GM12873 (cell line): ENCODE results near the gene BIN1.

Experiments used
- TF ChIP-seq, protein P1 (sequence below): IDR thresholded peaks from 2 replicates; pipeline ENCODE4 v1.5.1; 2012; ENCODE audit warnings: low read depth, mild to moderate bottlenecking, moderate library complexity, low read length, control low read depth; ENCODE audit not compliant: insufficient read depth; ENCODE audit errors: missing control alignments

BIN1 gene

DNA sequence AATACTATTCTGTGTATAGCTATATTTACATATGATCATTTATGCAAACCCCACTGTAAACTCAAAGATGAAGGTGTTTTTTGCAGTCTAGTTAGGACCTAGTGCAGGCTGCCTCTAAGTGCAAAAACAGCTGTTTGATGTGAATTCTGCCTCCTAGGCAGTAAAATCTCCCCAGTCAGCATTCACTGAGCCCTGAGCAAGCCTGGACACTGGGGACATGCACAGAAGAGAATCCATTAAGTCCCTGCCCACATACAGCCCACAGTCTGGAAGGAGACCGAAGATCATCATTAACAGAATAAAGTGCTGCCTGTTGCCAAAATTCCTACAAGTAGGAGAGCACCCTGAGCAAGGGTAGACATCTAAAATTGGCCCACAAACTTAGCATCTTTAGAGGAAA lies 14.4 kb upstream of the BIN1 start:
- TF ChIP-seq, protein P1, sequence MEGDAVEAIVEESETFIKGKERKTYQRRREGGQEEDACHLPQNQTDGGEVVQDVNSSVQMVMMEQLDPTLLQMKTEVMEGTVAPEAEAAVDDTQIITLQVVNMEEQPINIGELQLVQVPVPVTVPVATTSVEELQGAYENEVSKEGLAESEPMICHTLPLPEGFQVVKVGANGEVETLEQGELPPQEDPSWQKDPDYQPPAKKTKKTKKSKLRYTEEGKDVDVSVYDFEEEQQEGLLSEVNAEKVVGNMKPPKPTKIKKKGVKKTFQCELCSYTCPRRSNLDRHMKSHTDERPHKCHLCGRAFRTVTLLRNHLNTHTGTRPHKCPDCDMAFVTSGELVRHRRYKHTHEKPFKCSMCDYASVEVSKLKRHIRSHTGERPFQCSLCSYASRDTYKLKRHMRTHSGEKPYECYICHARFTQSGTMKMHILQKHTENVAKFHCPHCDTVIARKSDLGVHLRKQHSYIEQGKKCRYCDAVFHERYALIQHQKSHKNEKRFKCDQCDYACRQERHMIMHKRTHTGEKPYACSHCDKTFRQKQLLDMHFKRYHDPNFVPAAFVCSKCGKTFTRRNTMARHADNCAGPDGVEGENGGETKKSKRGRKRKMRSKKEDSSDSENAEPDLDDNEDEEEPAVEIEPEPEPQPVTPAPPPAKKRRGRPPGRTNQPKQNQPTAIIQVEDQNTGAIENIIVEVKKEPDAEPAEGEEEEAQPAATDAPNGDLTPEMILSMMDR: no peak

DNA sequence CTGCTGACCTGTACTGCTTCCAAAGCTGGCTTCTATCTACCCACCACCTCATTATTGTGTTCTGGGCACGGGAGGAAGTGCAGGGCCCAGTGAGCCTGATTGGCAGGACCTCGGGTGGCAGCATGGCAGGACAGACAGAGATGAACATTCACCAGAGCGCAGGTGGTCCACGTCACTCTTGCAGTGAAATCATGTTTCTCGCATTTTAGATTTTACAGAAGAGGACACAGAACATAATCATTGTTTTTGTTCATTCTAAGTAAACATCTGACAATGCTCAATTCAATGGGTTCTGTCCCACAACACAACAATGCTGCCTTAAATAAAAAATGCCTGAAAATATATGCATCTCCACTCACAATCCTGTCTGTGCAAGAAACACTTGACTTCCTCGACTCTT lies 11.5 kb upstream of the BIN1 start:
- TF ChIP-seq, protein P1: no peak

DNA sequence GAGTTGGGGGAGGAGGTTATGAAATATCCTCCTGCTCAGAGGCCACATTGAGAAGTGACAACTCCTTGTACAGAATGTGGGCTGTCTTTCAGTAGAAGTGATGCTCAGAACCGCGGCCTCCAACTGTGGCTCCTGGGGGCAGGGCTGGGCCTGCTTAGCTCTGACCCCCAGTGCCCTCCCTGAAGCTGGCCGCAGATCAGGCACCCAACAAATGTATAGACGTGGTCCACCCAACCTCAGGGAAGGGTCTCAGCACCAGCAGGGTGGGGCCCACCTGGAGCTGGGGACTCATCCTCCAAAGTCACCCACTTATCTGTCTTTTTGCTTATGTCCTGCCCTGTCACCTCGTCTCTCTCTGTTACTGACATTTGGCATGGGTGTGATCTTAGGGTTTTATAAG lies 11.1 kb upstream of the BIN1 start:
- TF ChIP-seq, protein P1: no peak

DNA sequence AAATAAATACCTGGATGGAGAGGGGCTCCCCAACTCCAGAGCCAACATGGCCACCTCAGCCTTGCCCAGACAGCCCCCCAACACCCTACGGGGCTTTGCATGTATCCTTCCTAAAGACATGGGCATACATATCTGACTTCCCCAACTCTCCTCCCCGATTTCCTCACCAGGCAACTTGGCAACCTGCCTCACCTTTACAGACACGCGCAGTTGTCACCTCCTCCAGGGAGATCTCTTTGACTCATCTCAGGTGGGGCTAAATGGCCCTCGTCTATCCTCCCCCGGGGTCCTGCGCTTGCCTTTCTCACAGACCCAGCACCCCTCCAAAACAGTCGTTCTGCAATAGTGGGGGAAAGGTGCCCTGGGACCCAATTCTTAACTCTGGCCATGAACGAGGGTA lies 10.6 kb upstream of the BIN1 start:
- TF ChIP-seq, protein P1: no peak

DNA sequence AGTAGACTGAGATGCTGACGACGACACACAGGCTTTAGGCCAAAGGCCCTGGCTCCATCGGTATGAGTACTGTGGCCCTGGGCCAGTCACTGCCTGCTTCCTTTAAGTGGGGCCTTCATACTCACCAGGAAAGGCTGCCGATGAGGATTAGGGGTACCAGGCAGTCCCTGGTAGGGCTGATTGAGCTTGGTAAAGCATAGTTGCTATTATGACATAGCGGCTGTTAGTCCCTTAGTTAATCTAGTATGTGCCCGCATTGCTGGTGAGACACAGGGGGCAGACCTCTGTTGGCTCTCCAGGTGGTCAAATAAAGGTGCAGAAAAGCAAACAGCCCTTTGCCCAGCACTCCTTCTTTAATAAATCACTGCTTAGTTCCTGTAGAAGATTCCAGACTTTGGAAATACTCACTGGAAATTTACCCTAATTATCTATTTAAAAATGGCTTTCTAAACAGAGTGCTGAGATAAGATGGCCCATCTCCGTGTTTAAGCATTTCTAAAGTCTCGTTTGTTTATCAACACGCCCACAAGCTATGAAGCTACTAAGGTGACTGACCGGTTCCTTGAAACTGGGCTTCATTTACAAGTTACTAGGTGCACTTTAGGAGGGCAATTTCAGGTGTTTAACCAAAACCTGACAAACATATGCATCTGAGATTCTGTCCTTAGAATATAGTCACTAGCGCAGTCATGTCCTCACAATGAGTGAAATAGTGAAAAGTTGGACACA lies 8.7 kb upstream of the BIN1 start:
- TF ChIP-seq, protein P1: no peak

DNA sequence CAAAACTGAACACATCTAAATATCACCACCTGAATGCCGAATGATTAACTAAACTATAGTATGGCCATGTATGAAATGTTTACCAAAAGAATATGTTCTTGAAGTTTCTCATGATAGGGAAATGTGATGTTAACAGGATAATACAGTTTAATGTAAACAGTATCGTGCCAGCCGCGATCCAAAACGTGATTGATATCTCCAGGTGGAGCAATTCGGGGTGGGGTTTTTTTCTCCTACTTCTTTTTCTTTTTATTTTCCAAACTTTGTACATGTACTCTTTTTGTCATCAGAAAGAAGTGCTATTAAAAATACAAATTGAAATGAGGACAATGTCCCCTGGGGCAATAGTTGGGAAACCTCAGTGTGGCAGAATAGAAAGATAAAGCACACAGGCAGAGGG lies 4.0 kb upstream of the BIN1 start:
- TF ChIP-seq, protein P1: no peak

DNA sequence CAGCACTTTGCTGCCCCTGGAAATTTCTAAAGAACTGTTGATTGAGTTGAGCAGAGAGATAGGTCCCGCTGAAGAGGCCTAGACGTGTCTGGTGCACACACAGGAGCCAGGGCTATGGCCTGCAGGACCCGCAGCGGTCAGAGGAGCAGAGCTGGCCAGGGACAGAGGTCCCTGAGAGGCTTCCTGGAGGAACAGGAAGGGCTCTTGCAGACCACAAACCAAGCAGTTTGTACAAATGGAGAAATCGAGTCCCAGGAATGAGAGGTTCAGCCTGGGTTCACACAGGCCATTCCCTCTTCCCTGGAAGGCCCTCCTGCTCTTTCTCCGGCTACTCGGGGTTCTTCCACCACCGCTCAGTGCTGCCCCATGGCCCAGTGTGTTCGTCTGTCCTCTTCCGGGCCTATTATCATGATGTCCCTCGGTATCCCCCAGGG lies 1.2 kb upstream of the BIN1 start:
- TF ChIP-seq, protein P1: no peak

DNA sequence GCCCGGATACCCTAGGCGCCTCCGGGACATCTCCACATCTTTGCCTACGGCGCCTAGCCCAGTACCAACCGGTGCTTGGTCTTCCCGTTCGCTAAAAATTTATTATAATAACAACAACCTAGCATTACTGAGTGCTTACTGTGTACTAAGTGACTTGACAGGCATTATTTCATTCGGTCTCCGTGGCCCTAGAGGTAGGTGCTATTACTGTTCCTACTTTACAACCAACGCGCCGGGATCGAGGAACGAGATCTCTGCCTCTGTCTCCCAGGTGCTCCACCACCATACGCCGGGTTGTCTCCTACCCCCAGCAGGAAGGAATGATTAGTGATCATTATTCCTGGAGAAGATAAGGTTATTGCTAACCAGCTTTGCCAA lies 657 bp upstream of the BIN1 start:
- TF ChIP-seq, protein P1: peak; percentile 2
